ENCODE data around the gene STOML3. TPM values are rescaled to one million over a fixed set of nuclear protein-coding genes. Genes with fewer than 3 reads are reported as not detected.

Gene STOML3
- total RNA-seq, 1 experiment from 2014 or later: not detected

DNA sequence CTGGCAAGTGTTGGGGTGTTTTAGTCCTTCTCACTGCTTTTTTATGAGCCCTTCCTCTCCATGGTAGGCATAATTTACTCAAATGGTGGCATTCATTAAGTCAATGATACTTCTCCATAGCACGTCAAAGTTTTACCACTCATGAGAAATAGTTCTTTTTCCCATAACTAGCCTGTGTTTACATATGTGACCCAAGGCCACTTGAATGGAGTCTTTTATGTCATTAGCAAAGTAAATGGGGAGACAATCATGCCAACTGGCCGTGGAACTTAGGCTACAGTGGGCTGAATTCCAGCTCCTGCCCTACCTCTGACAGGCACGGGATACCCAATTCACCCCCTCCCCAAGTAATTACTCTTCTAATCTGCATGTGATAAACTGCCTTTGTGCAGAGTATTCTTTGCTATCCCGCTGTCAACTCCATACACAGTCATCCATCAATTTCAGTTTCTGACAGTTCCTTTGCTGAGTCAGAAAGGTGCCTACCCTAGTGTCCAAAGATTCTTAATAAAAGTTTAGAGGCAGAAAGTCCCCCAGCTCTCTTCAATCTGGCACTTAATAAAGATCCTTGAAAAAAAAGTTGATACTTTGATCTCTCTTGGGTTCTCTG, 30.3 kb upstream of the STOML3 start:
- CTCF ChIA-PET: no interaction called here
- H3K36me3 Mint-ChIP-seq: peaks cover 53% of the 10 kb centered on the region
- H3K27me3 Mint-ChIP-seq (ENCODE audit: low read depth): no peaks in the 10 kb centered on the region
- no peaks in the 10 kb centered on the region for H3K9me3 Mint-ChIP-seq
- POLR2A ChIA-PET: no interaction called here
- ATAC-seq (no peak), DNase-seq (ENCODE audit: low spot score) (no peak)
- H3K4me3 Mint-ChIP-seq: no peak overlapping the region
- H3K27ac Mint-ChIP-seq: peak overlapping the region; percentile 17; the same call in 1 of the 2 replicates
- peaks cover 48% of the 10 kb centered on the region for H3K4me1 Mint-ChIP-seq
- TF ChIP-seq FOXK1 (CRISPR knock-in tag; IDR thresholded peaks at IDR 0.05): no peak
- TF ChIP-seq NFE2L1 (CRISPR knock-in tag; IDR thresholded peaks at IDR 0.05): no peak
- TF ChIP-seq ZNF416 (CRISPR knock-in tag; IDR thresholded peaks at IDR 0.05): no peak
- TF ChIP-seq NFATC4 (CRISPR knock-in tag; IDR thresholded peaks at IDR 0.05): no peak
- no peak for TF ChIP-seq SOX15 (CRISPR knock-in tag; IDR thresholded peaks at IDR 0.05)
- TF ChIP-seq SMAD3 (CRISPR knock-in tag; IDR thresholded peaks at IDR 0.05; ENCODE audit: borderline replicate concordance): no peak
- TF ChIP-seq, protein P1, sequence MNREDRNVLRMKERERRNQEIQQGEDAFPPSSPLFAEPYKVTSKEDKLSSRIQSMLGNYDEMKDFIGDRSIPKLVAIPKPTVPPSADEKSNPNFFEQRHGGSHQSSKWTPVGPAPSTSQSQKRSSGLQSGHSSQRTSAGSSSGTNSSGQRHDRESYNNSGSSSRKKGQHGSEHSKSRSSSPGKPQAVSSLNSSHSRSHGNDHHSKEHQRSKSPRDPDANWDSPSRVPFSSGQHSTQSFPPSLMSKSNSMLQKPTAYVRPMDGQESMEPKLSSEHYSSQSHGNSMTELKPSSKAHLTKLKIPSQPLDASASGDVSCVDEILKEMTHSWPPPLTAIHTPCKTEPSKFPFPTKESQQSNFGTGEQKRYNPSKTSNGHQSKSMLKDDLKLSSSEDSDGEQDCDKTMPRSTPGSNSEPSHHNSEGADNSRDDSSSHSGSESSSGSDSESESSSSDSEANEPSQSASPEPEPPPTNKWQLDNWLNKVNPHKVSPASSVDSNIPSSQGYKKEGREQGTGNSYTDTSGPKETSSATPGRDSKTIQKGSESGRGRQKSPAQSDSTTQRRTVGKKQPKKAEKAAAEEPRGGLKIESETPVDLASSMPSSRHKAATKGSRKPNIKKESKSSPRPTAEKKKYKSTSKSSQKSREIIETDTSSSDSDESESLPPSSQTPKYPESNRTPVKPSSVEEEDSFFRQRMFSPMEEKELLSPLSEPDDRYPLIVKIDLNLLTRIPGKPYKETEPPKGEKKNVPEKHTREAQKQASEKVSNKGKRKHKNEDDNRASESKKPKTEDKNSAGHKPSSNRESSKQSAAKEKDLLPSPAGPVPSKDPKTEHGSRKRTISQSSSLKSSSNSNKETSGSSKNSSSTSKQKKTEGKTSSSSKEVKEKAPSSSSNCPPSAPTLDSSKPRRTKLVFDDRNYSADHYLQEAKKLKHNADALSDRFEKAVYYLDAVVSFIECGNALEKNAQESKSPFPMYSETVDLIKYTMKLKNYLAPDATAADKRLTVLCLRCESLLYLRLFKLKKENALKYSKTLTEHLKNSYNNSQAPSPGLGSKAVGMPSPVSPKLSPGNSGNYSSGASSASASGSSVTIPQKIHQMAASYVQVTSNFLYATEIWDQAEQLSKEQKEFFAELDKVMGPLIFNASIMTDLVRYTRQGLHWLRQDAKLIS (CRISPR knock-in tag; IDR thresholded peaks at IDR 0.05; ENCODE audit: borderline replicate concordance): no peak
- TF ChIP-seq, protein P2, sequence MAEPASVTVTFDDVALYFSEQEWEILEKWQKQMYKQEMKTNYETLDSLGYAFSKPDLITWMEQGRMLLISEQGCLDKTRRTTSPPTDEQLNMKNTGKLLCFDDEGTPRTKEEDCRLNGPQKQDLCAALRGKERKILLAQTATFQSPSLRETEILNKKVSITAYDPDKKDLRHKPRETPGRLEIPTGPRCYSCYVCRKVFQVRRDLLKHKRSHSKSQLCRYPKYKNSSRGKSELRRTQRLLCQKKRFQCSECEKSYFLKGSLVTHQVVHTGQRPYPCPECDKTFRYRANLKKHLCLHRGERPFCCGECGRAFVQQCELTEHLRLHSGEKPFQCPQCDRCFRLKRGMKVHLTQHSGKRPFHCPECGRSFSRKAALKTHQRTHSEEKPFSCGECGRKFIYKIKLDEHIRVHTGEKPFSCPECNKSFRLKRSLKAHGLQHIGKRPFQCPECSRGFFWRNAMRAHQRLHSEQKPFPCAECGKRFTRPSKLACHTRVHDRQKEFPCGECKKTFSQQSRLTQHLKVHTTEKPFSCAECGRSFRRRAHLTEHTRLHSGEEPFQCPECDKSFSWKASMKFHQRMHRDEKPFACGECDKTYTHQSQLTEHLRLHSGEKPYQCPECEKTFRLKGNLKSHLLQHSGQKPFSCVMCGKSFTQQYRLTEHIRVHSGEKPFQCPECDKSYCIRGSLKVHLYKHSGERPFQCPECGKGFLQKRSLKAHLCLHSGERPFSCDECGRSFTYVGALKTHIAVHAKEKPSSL (CRISPR knock-in tag; conservative IDR thresholded peaks at IDR 0.05): no peak
- no peak for TF ChIP-seq TEAD1 (CRISPR knock-in tag; IDR thresholded peaks at IDR 0.05)
- TF ChIP-seq, protein P3, sequence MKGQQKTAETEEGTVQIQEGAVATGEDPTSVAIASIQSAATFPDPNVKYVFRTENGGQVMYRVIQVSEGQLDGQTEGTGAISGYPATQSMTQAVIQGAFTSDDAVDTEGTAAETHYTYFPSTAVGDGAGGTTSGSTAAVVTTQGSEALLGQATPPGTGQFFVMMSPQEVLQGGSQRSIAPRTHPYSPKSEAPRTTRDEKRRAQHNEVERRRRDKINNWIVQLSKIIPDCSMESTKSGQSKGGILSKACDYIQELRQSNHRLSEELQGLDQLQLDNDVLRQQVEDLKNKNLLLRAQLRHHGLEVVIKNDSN (CRISPR knock-in tag; IDR thresholded peaks at IDR 0.05): no peak

DNA sequence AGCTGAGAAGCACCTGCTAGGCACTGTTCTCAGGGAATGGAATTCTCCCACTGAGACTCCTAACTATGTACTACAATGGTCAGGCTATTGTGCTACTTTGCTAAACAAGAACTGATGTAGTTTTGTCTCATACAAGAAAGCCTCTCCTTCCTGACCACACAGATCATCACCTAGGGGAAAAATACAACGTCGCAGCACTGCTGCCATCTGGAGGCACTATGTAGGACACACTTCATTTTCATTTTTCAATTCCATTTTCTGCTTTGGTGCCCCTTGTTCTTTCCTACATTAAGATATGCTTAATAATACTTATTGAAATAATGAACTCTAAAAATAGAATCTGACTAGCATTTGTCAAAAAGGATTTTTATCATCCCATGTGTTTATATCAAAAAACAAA, 26.2 kb upstream of the STOML3 start:
- ChIA-PET POLR2A (no interaction called here), CTCF (interaction anchor here (0.6 to 1.3 kb wide), 3 partner anchors 44 to 599 kb away, joined by 3 to 4 read pairs (median 3); no protein-coding TSS in a partner anchor)
- no peak for DNase-seq (ENCODE audit: low spot score)
- ATAC-seq: peak; percentile 38
- Mint-ChIP-seq H3K27me3 (ENCODE audit: low read depth) (no peaks in the 10 kb centered on the region), H3K4me3 (no peak overlapping the region), H3K9me3 (no peaks in the 10 kb centered on the region), H3K36me3 (peaks cover 61% of the 10 kb centered on the region), H3K27ac (no peak overlapping the region), H3K4me1 (peaks cover 8% of the 10 kb centered on the region)
- TF ChIP-seq, protein P4, sequence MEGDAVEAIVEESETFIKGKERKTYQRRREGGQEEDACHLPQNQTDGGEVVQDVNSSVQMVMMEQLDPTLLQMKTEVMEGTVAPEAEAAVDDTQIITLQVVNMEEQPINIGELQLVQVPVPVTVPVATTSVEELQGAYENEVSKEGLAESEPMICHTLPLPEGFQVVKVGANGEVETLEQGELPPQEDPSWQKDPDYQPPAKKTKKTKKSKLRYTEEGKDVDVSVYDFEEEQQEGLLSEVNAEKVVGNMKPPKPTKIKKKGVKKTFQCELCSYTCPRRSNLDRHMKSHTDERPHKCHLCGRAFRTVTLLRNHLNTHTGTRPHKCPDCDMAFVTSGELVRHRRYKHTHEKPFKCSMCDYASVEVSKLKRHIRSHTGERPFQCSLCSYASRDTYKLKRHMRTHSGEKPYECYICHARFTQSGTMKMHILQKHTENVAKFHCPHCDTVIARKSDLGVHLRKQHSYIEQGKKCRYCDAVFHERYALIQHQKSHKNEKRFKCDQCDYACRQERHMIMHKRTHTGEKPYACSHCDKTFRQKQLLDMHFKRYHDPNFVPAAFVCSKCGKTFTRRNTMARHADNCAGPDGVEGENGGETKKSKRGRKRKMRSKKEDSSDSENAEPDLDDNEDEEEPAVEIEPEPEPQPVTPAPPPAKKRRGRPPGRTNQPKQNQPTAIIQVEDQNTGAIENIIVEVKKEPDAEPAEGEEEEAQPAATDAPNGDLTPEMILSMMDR (IDR thresholded peaks at IDR 0.05): peak; percentile 21; the same call in 1 of the 2 replicates
- TF ChIP-seq, protein P5, sequence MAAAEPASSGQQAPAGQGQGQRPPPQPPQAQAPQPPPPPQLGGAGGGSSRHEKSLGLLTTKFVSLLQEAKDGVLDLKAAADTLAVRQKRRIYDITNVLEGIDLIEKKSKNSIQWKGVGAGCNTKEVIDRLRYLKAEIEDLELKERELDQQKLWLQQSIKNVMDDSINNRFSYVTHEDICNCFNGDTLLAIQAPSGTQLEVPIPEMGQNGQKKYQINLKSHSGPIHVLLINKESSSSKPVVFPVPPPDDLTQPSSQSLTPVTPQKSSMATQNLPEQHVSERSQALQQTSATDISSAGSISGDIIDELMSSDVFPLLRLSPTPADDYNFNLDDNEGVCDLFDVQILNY (CRISPR knock-in tag; IDR thresholded peaks at IDR 0.05): no peak

DNA sequence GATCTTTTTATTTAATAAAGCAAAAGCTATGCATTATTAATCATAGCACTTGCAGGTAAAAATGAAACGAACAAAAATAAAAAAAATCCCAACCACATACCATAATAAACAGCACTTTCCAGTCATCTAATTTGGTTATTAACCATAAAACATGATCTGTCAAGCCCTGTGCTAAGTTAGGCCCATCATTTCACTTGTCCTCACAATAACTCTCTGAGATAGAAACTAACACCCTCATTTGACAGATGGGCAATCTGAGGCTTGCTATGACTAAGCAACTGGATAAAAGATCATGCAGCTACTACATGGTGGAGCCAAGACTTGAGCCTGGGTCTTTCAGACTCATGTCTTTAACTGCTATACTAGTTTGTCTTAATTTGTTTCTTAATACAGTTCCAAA, 25.5 kb upstream of the STOML3 start:
- H3K4me1 Mint-ChIP-seq: peaks cover 1% of the 10 kb centered on the region
- ATAC-seq: no peak
- no peak for DNase-seq (ENCODE audit: low spot score)
- POLR2A ChIA-PET: no interaction called here
- no peaks in the 10 kb centered on the region for H3K27me3 Mint-ChIP-seq (ENCODE audit: low read depth)
- no peak overlapping the region for H3K4me3 Mint-ChIP-seq
- no peak overlapping the region for H3K27ac Mint-ChIP-seq
- CTCF ChIA-PET: no interaction called here
- H3K36me3 Mint-ChIP-seq: peaks cover 61% of the 10 kb centered on the region
- H3K9me3 Mint-ChIP-seq: no peaks in the 10 kb centered on the region
- TF ChIP-seq, protein P5 (CRISPR knock-in tag; IDR thresholded peaks at IDR 0.05): no peak
- TF ChIP-seq SMAD4 (CRISPR knock-in tag; IDR thresholded peaks at IDR 0.05) (no peak), ZNF423 (CRISPR knock-in tag; IDR thresholded peaks at IDR 0.05) (no peak), ATF1 (CRISPR knock-in tag; IDR thresholded peaks at IDR 0.05) (no peak), HMGA2 (CRISPR knock-in tag; IDR thresholded peaks at IDR 0.05) (no peak), ZNF416 (CRISPR knock-in tag; IDR thresholded peaks at IDR 0.05) (no peak), ZNF317 (CRISPR knock-in tag; IDR thresholded peaks at IDR 0.05; ENCODE audit: borderline replicate concordance, low read depth) (no peak)
- TF ChIP-seq, protein P4 (IDR thresholded peaks at IDR 0.05): no peak
